Transverse colon (tissue), 4 donors: ENCODE measurements around the gene GFI1B. TPM values are rescaled to one million over a fixed set of nuclear protein-coding genes. Genes with fewer than 3 reads are reported as not detected.

Experiments
- DNase-seq: peaks from one replicate; pipeline ENCODE4 v3.0.0-alpha.2; 2019
- H3K27ac ChIP-seq, 4 donors: fragments of 200-600 bp; sonication (generic); 2 replicates each; pipeline ENCODE4 v1.5.1; 2016 to 2018; ENCODE audit warnings: inconsistent platforms in 4 of 4
- H3K27me3 ChIP-seq: fragments of 200-600 bp; sonication (generic); 2 replicates; pipeline ENCODE4 v1.5.1; 2017; ENCODE audit warnings: inconsistent platforms
- H3K36me3 ChIP-seq, 4 donors: fragments of 200-600 bp; sonication (generic); 2 replicates each; pipeline ENCODE4 v1.5.1; 2017 to 2019; ENCODE audit warnings: inconsistent platforms in 4 of 4
- H3K4me1 ChIP-seq, 4 donors: fragments of 200-600 bp; sonication (generic); 2 replicates each; pipeline ENCODE4 v1.5.1; 2017 to 2020; ENCODE audit warnings: inconsistent platforms in 4 of 4
- H3K4me3 ChIP-seq, 4 donors: fragments of 200-600 bp; sonication (generic); 1 replicate in 1 of 4; 2 replicates in 3 of 4; pipeline versions ENCODE4 v1.5.1 to v1.6.1; 2017 to 2019; ENCODE audit warnings: inconsistent platforms in 4 of 4
- H3K9me3 ChIP-seq, 2 donors: fragments of 200-600 bp; sonication (generic); 2 replicates each; pipeline ENCODE4 v1.5.1; 2017 to 2019; ENCODE audit warnings: inconsistent platforms in 2 of 2
- EP300 ChIP-seq: sonication (generic); formaldehyde crosslinking; IDR thresholded peaks from one replicate; pipeline ENCODE4 v1.6.1; 2017; ENCODE audit warnings: antibody characterized with exemption, low read depth
- POLR2A ChIP-seq: fragments of 450-650 bp; IDR thresholded peaks from one replicate; pipeline ENCODE4 v1.6.1; 2016; ENCODE audit warnings: antibody characterized with exemption, mild to moderate bottlenecking, moderate library complexity
- POLR2AphosphoS5 ChIP-seq, 3 donors: sonication (generic); formaldehyde crosslinking; IDR thresholded peaks; one replicate each; pipeline ENCODE4 v1.6.1; 2016; ENCODE audit warnings: antibody characterized with exemption in 3 of 3
- WGBS, 2 donors: methylation state at CpG; one replicate each; pipeline ENCODE4 v1.1.5; 2018; ENCODE audit warnings: low coverage in 1 of 2; 5-methylcytosine and 5-hydroxymethylcytosine counted together
- in situ Hi-C, 4 donors: fragments of 200-750 bp; cut with MboI; loops; one replicate each; pipeline versions ENCODE4 v1.15.0 to v1.15.1; 2017; ENCODE audit warnings: low sequenced_read_pairs in 3 of 4, low pct_ligation_motif_present in 1 of 4, low pct_unique_long_range_greater_than_20kb in 1 of 4
- intact Hi-C: fragments of 100-400 bp; cut with DNase I; formaldehyde crosslinking; loops from one replicate; pipeline ENCODE4 v1.15.1; 2023; ENCODE audit warnings: low total_unique reads
- total RNA-seq, 4 donors: library from RNA; depleted of rRNA; stranded (reverse); fragments of >200 nt; gene quantifications; one replicate each; pipeline ENCODE4 v1.1.0, GENCODE V29; 2016
- TF ChIP-seq, protein P1 (sequence below), 5 experiments: fragments of 200-600 bp in 3 of 5; fragments of 450-650 bp in 2 of 5; sonication (generic) in 3 of 5; IDR thresholded peaks; 1 replicate in 2 of 5; 2 replicates in 3 of 5; pipeline ENCODE4 v1.5.1; 2016 to 2017; ENCODE audit warnings: antibody characterized with exemption in 5 of 5, inconsistent platforms in 3 of 5, mild to moderate bottlenecking in 2 of 5, moderate library complexity in 1 of 5

GFI1B gene
- total RNA-seq, 4 donors from 2014 or later: 1.7 to 2.0 TPM; not detected in 2

DNA sequence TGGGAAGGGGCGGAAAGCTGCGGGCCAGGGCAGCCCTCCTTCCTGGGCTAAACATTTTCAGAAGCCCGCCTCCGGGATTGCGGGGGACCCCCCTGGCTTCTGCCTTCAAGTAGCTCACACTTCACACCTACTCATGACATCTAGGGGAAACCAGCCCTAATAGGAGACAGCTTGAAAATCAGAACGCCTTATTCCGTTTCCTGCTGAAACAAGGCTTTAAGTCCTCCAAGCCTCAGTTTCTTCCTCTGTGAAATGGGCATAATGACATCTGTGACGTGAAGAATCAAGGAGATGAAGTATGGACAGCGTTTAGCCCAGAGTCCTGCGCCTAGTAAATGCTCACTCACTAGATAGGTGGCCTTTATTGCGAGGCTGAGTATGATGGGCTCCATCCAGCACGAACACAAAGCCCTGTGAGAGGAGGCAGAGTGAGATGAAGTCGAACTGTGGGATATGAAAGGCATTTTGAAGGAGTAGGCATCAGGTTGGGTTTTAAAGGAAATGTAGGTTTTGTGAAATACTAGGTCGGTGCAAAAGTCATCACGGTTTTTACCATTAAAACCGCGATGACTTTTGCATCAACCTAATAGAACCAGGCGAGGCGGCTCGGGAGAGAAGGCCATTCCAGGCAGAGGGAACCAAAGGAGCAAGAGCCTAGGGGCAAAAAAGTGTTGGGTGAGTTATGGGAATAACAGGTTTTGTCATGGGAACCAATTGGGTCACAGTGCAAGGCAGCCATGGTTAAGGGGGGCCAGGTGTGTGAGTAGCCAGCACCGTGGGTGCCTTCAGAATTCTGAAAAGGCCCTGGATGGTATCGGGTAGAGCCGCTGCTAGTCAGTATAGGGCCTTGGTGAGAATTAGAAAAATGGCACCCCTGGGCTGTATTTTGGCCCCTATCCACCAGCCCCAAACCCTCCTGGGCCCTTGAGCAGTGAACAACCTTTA lies 33.0 kb upstream of the GFI1B start:
- in situ Hi-C loops: no loop called here
- Histone ChIP-seq H3K27ac (peak overlapping the region; percentile 87 to 95 (median 94)), H3K4me1 (peaks cover 0 to 27% (median 25%) of the 10 kb centered on the region in 4 donors), H3K9me3 (no peaks in the 10 kb centered on the region), H3K27me3 (no peaks in the 10 kb centered on the region), H3K4me3 (peak overlapping the region; percentile 33 to 98 (median 77)), H3K36me3 (no peaks in the 10 kb centered on the region)
- no peak for DNase-seq
- no peak for TF ChIP-seq POLR2AphosphoS5 (IDR thresholded peaks at IDR 0.05)
- TF ChIP-seq, protein P1, sequence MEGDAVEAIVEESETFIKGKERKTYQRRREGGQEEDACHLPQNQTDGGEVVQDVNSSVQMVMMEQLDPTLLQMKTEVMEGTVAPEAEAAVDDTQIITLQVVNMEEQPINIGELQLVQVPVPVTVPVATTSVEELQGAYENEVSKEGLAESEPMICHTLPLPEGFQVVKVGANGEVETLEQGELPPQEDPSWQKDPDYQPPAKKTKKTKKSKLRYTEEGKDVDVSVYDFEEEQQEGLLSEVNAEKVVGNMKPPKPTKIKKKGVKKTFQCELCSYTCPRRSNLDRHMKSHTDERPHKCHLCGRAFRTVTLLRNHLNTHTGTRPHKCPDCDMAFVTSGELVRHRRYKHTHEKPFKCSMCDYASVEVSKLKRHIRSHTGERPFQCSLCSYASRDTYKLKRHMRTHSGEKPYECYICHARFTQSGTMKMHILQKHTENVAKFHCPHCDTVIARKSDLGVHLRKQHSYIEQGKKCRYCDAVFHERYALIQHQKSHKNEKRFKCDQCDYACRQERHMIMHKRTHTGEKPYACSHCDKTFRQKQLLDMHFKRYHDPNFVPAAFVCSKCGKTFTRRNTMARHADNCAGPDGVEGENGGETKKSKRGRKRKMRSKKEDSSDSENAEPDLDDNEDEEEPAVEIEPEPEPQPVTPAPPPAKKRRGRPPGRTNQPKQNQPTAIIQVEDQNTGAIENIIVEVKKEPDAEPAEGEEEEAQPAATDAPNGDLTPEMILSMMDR (IDR thresholded peaks at IDR 0.05): no peak
- TF ChIP-seq EP300: no peak
- no peak for TF ChIP-seq POLR2A
- intact Hi-C loops: no loop called here
- WGBS, 2 donors: 69 to 90% methylated on average over 11 to 23 of the region's 23 CpGs

DNA sequence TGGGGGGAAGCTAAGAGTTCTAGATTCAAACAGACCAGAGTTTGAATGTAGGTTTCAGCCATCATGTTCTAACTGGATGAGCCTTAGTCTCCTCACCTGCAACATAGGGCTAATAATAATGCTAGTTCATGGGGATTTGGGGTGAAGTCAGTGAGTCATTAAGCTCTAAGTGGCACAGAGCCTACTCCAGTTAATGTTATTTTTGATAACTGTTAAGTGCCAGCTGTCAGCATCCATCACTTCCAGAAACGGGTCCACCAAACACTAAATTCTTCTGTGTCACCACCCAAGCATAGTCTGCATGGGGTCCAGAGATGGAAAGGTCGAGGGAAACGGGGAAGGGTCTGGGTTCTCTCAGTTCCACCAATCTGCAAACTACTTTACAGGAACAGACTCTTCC lies 32.3 kb upstream of the GFI1B start:
- Histone ChIP-seq H3K27ac (no peak overlapping the region), H3K9me3 (no peaks in the 10 kb centered on the region), H3K4me1 (peaks cover 0 to 27% (median 25%) of the 10 kb centered on the region in 4 donors), H3K36me3 (no peaks in the 10 kb centered on the region), H3K27me3 (no peaks in the 10 kb centered on the region), H3K4me3 (no peak overlapping the region)
- TF ChIP-seq POLR2A: no peak
- TF ChIP-seq, protein P1 (IDR thresholded peaks at IDR 0.05): no peak
- TF ChIP-seq EP300: no peak
- TF ChIP-seq POLR2AphosphoS5 (IDR thresholded peaks at IDR 0.05): no peak
- no peak for DNase-seq
- WGBS, 2 donors: 56% methylated on average over 3 of the region's 3 CpGs; no CpG with 5 or more reads in 1 of the 2 donors
- intact Hi-C loops: no loop called here
- in situ Hi-C loops: no loop called here

DNA sequence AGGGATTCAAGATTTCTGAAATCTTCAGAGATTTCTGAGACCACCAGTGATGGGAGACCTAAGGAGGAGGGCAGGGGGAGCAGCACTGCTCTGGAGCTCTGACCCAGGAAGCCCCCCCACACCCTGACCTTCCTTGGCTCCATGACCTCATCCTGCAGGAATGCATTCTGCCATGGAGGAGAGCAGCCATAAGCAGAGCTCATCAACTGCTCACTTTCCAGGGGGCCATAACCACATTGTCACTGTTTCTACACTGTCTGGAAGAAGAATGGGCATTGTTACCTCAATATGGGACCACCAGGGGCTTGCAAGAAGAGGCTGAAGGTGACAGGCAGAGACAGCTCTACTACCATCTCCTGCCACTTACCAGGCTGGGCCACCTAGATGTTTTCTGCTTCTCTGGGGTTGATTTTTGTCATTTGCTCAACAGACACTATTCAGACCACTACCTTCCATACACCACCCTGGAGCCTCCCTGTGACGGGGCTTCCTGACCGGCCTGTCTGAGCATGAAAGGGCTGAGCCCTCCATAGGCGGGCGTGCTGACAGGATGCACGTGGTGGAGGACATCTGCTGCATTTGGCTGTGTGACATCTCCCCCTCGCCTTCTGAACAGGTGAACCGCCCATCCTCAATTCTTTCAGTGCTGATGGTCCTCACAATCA lies 31.7 kb upstream of the GFI1B start:
- TF ChIP-seq EP300 (no peak), POLR2AphosphoS5 (IDR thresholded peaks at IDR 0.05) (no peak), POLR2A (no peak)
- TF ChIP-seq, protein P1 (IDR thresholded peaks at IDR 0.05): no peak
- Histone ChIP-seq H3K4me1 (peaks cover 0 to 27% (median 25%) of the 10 kb centered on the region in 4 donors), H3K27me3 (no peaks in the 10 kb centered on the region), H3K9me3 (no peaks in the 10 kb centered on the region), H3K27ac (no peak overlapping the region), H3K36me3 (no peaks in the 10 kb centered on the region), H3K4me3 (no peak overlapping the region)
- WGBS, 2 donors: 87% methylated on average over 7 of the region's 7 CpGs; no CpG with 5 or more reads in 1 of the 2 donors
- DNase-seq: no peak
- in situ Hi-C loops: no loop called here
- intact Hi-C loops: no loop called here

DNA sequence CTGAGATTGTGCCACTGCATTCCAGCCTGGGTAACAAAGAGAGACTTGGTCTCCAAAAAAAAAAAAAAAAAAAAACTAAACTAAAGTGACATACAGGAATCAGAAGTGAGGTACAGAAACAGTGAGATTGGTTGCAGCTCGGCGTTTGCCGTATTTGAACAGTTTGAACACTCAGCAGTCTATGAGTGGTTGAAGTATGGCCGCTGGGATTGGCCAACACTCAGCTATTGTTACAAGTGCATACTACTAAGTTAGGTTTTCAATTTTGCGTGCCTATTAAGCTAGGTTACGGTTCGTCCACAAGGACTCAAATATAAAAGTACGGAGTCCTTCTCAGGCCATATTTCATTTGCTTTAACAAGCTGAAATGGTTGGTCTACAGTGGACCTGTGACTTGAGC lies 30.7 kb upstream of the GFI1B start:
- in situ Hi-C loops: no loop called here
- intact Hi-C loops: no loop called here
- WGBS, 2 donors: 81 to 94% methylated on average over 5 to 8 of the region's 8 CpGs

More for the DNA sequence above, 30.7 kb upstream of the GFI1B start:
- Histone ChIP-seq H3K27me3 (no peaks in the 10 kb centered on the region), H3K4me1 (peaks cover 0 to 18% (median 17%) of the 10 kb centered on the region in 4 donors), H3K36me3 (no peaks in the 10 kb centered on the region), H3K4me3 (no peak overlapping the region), H3K9me3 (no peaks in the 10 kb centered on the region), H3K27ac (no peak overlapping the region)
- DNase-seq: no peak
- TF ChIP-seq, protein P1 (IDR thresholded peaks at IDR 0.05): no peak
- TF ChIP-seq EP300: no peak
- TF ChIP-seq POLR2AphosphoS5 (IDR thresholded peaks at IDR 0.05): no peak
- no peak for TF ChIP-seq POLR2A
